ENCODE results near the gene PDCD6IP.
"Not testable (repeated sequence)": the region's sequence is repeated elsewhere in the genome, so short reads cannot be mapped to it uniquely, and the experiment has no call there.

Gene PDCD6IP

GRCh38 chr3:33798418-33799201 lies at the start of gene PDCD6IP:
PDCD6IP (plus strand) TSS chr3:33798630; CDS start chr3:33798729, 99 bp downstream.
- DNase-seq (ENCODE audit: low read depth) = peak; percentile 94

- peak; percentile 84 for DNase-seq (ENCODE audit: low read depth)
These were observed 48.8 kb upstream of the PDCD6IP start for GRCh38 chr3:33749546-33750210.

- DNase-seq (ENCODE audit: low read depth) = peak; percentile 3
These were observed 48.2 kb upstream of the PDCD6IP start for GRCh38 chr3:33750211-33750548.

- peak; percentile 56 for DNase-seq (ENCODE audit: low read depth)
These were observed 47.1 kb upstream of the PDCD6IP start for GRCh38 chr3:33751336-33751735.

- not testable (repeated sequence) for DNase-seq (ENCODE audit: low read depth)
These were observed 44.0 kb upstream of the PDCD6IP start for GRCh38 chr3:33754391-33754790.

GRCh38 chr3:33758281-33758680 lies 40.1 kb upstream of the PDCD6IP start:
- DNase-seq (ENCODE audit: low read depth) = no peak

GRCh38 chr3:33758864-33759263 lies 39.6 kb upstream of the PDCD6IP start:
- peak; percentile 14 for DNase-seq (ENCODE audit: low read depth)

GRCh38 chr3:33768578-33769330 lies 29.7 kb upstream of the PDCD6IP start:
- no peak for DNase-seq (ENCODE audit: low read depth)

- no peak for DNase-seq (ENCODE audit: low read depth)
These were observed 24.8 kb upstream of the PDCD6IP start for GRCh38 chr3:33773637-33774036.

GRCh38 chr3:33775363-33775762 lies 23.1 kb upstream of the PDCD6IP start:
- peak; percentile 27 for DNase-seq (ENCODE audit: low read depth)

GRCh38 chr3:33777996-33778395 lies 20.4 kb upstream of the PDCD6IP start:
- no peak for DNase-seq (ENCODE audit: low read depth)

GRCh38 chr3:33779751-33780150 lies 18.7 kb upstream of the PDCD6IP start:
- no peak for DNase-seq (ENCODE audit: low read depth)

GRCh38 chr3:33781413-33781812 lies 17.0 kb upstream of the PDCD6IP start:
- not testable (repeated sequence) for DNase-seq (ENCODE audit: low read depth)

- peak; percentile 55 for DNase-seq (ENCODE audit: low read depth)
These were observed 11.7 kb upstream of the PDCD6IP start for GRCh38 chr3:33786565-33787327.

- DNase-seq (ENCODE audit: low read depth) = peak; percentile 75
These were observed 11.0 kb upstream of the PDCD6IP start for GRCh38 chr3:33787328-33788009.

- no peak for DNase-seq (ENCODE audit: low read depth)
These were observed 9.1 kb upstream of the PDCD6IP start for GRCh38 chr3:33789183-33789954.

- DNase-seq (ENCODE audit: low read depth) = peak; percentile 41
These were observed 8.3 kb upstream of the PDCD6IP start for GRCh38 chr3:33790091-33790490.

- peak; percentile 88 for DNase-seq (ENCODE audit: low read depth)
These were observed 6.8 kb upstream of the PDCD6IP start for GRCh38 chr3:33791477-33792166.

GRCh38 chr3:33792167-33792892 lies 6.1 kb upstream of the PDCD6IP start:
- no peak for DNase-seq (ENCODE audit: low read depth)
